ENCODE data around the gene PTPN12. TPM values are rescaled to one million over a fixed set of nuclear protein-coding genes. Genes with fewer than 3 reads are reported as not detected.

PTPN12 gene
- total and polyA plus RNA-seq, 2 of the 4 experiments (the other 2 are of a cell fraction): 24.7 to 31.0 TPM

- H3K4me3 ChIP-seq (ENCODE audit: insufficient read depth, low read depth, low read length): no peak overlapping the region
- ATAC-seq (ENCODE audit: low read depth) (no peak), DNase-seq (no peak)
- no peak overlapping the region for H4K5ac ChIP-seq (ENCODE audit: low read depth, low read length)
- peaks cover 3% of the 10 kb centered on the region; the same call in 1 of the 2 replicates for H3K4me1 ChIP-seq (ENCODE audit: control insufficient read depth, insufficient read depth, low read length)
- in situ Hi-C loops (cut with MboI; ENCODE audit: low sequenced_read_pairs): no loop called here
- H2AK9ac ChIP-seq (replicated peaks; ENCODE audit: low read depth, low read length, poor library complexity): no peak overlapping the region
- no peak overlapping the region for H2BK120ac ChIP-seq (ENCODE audit: low read depth, low read length)
- no TSS peak for BruUV-seq (replicated peaks)
- H2BK20ac ChIP-seq (ENCODE audit: low read depth, low read length): no peak overlapping the region
- H2AFZ ChIP-seq (replicated peaks; ENCODE audit: low read length, poor library complexity): no peak overlapping the region
- no peak overlapping the region for H3K4ac ChIP-seq (ENCODE audit: low read depth, low read length)
- H3K9ac ChIP-seq (ENCODE audit: low read depth, low read length): no peak overlapping the region
- no peak for TF ChIP-seq MAFK (IDR thresholded peaks at IDR 0.05; ENCODE audit: low read depth, low read length)
- no peak for TF ChIP-seq POLR2A (IDR thresholded peaks at IDR 0.05; ENCODE audit: low read depth, low read length)
- no peak for TF ChIP-seq CEBPB (IDR thresholded peaks at IDR 0.05; ENCODE audit: low read depth, low read length)
- TF ChIP-seq USF2 (IDR thresholded peaks at IDR 0.05; ENCODE audit: low read depth, low read length): no peak
- H3K36me3 ChIP-seq (ENCODE audit: control insufficient read depth, insufficient read depth, low read length): peaks cover 38% of the 10 kb centered on the region
- CTCF ChIA-PET: no interaction called here
- H3K27me3 ChIP-seq (ENCODE audit: control insufficient read depth, insufficient read depth, low read length): no peaks in the 10 kb centered on the region
- H3K56ac ChIP-seq (ENCODE audit: extremely low read depth, insufficient read depth, low read length): no peak overlapping the region
- POLR2A ChIA-PET (ENCODE audit: unreplicated experiment): no interaction called here
- intact Hi-C loops (cut with micrococcal nuclease): no loop called here
- H3K18ac ChIP-seq (ENCODE audit: low read depth, low read length): no peak overlapping the region
- no peaks in the 10 kb centered on the region; the same call in 1 of the 2 replicates for H3K9me1 ChIP-seq (ENCODE audit: insufficient read depth, low read length)
- no peak overlapping the region for H4K91ac ChIP-seq (ENCODE audit: insufficient read depth, low read depth, low read length)
- H4K20me1 ChIP-seq (ENCODE audit: insufficient read depth, low read length): no peaks in the 10 kb centered on the region
- H3K27ac ChIP-seq (ENCODE audit: insufficient read depth, low read length): no peak overlapping the region
- H3K4me2 ChIP-seq (ENCODE audit: low read depth, low read length): no peak overlapping the region
- WGBS, 2 experiments (ENCODE audit: extremely low coverage in 2 of 2, insufficient read length in 1 of 2): no CpG with 5 or more reads among the region's 2 CpGs
- no peak overlapping the region for H2BK5ac ChIP-seq (ENCODE audit: low read depth, low read length, poor library complexity, severe bottlenecking)
- H3K14ac ChIP-seq (replicated peaks; ENCODE audit: low read depth, low read length): no peak overlapping the region
- H3K79me1 ChIP-seq (ENCODE audit: low read depth in 1 of 2, low read length in 2 of 2): peaks cover 16 to 65% of the 10 kb centered on the region in 2 experiments
- H2BK15ac ChIP-seq (ENCODE audit: low read depth, low read length): no peak overlapping the region
- H3K9me3 ChIP-seq (ENCODE audit: control insufficient read depth, insufficient read depth, low read length): no peaks in the 10 kb centered on the region
- H3K23ac ChIP-seq (ENCODE audit: low read depth, low read length): no peak overlapping the region
- H2AK5ac ChIP-seq (ENCODE audit: low read depth, low read length): no peak overlapping the region
- H4K8ac ChIP-seq (ENCODE audit: low read depth in 2 of 2, low read length in 2 of 2): no peak overlapping the region
- dilution Hi-C loops (cut with HindIII; ENCODE audit: low sequenced_read_pairs, unreplicated experiment): no loop called here
These were observed 94.7 kb downstream of the PTPN12 start for GRCh38 chr7:77631820-77632219.

Data from IMR-90 (cell line).